Right atrium auricular region (tissue), 2 donors: ENCODE measurements around the gene GTF3C5. TPM values are rescaled to one million over a fixed set of nuclear protein-coding genes. Genes with fewer than 3 reads are reported as not detected.
"Not testable (repeated sequence)": the region's sequence is repeated elsewhere in the genome, so short reads cannot be mapped to it uniquely, and the experiment has no call there.

Experiments used
- DNase-seq: peaks from one replicate; pipeline ENCODE4 v3.0.0-alpha.2; 2019; ENCODE audit warnings: low spot score
- H3K27ac ChIP-seq, 2 donors: fragments of 200-600 bp; sonication (generic); 1 replicate in 1 of 2; 2 replicates in 1 of 2; pipeline ENCODE4 v1.5.1; 2016 to 2019
- H3K27me3 ChIP-seq, 2 donors: fragments of 200-600 bp; sonication (generic); one replicate each; pipeline versions ENCODE4 v1.5.1 to v1.6.0; 2017 to 2019
- H3K36me3 ChIP-seq: fragments of 200-600 bp; sonication (generic); one replicate; pipeline ENCODE4 v1.5.1; 2016
- H3K4me1 ChIP-seq, 2 donors: fragments of 200-600 bp; sonication (generic); one replicate each; pipeline versions ENCODE4 v1.5.1 to v1.6.0; 2017 to 2019
- H3K4me3 ChIP-seq, 2 donors: fragments of 200-600 bp; sonication (generic); 1 replicate in 1 of 2; 2 replicates in 1 of 2; pipeline ENCODE4 v1.5.1; 2017 to 2019; ENCODE audit warnings: mild to moderate bottlenecking in 1 of 2, moderate library complexity in 1 of 2
- H3K9me3 ChIP-seq, 2 donors: fragments of 200-600 bp; sonication (generic); one replicate each; pipeline ENCODE4 v1.5.1; 2019
- total RNA-seq, 2 donors: library from RNA; depleted of rRNA; stranded (reverse); fragments of >200 nt; gene quantifications; one replicate each; pipeline ENCODE4 v1.1.0, GENCODE V29; 2016
- TF ChIP-seq, protein P1 (sequence below), 2 donors: fragments of 200-600 bp; sonication (generic); IDR thresholded peaks; one replicate each; pipeline ENCODE4 v1.5.1; 2019; ENCODE audit warnings: antibody characterized with exemption in 2 of 2

Gene GTF3C5
- total RNA-seq, 2 donors from 2014 or later, result 30.5 to 31.1 TPM

DNA sequence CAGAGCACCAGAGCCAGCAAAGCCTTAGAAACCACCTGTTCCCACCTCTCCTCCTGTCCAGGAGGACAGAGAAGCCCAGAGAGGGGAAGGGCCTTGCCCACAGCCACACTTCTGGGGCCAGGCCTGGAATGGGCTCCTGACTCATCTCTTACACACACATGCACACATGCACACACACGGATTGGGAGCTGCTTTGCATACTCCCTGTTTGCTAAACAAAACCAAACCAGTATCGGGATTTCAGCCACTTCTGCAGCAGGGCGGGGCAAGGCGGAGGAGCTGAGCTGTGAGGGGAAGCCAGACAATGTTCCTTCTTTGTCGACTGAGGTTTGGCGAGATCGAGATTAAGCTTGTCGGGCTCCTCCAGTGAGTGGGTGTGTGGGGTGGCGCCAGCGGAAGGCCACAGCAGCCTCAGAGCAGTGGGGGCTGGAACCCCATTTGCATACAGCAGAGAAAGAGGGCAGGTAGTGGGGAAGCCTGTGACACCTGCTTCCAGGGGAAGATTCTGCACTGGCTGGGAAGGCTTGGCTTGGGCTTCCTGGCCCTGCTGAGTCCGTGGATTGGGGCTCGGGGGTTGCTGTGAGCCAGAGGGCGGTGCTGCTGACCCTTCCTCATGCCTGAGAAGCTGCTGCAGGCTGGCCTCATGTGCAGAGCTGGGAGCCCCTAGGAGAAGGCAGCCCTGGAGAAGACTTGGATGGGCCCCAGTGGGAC, 36.2 kb upstream of the GTF3C5 start:
- no peak for DNase-seq
- TF ChIP-seq, protein P1, sequence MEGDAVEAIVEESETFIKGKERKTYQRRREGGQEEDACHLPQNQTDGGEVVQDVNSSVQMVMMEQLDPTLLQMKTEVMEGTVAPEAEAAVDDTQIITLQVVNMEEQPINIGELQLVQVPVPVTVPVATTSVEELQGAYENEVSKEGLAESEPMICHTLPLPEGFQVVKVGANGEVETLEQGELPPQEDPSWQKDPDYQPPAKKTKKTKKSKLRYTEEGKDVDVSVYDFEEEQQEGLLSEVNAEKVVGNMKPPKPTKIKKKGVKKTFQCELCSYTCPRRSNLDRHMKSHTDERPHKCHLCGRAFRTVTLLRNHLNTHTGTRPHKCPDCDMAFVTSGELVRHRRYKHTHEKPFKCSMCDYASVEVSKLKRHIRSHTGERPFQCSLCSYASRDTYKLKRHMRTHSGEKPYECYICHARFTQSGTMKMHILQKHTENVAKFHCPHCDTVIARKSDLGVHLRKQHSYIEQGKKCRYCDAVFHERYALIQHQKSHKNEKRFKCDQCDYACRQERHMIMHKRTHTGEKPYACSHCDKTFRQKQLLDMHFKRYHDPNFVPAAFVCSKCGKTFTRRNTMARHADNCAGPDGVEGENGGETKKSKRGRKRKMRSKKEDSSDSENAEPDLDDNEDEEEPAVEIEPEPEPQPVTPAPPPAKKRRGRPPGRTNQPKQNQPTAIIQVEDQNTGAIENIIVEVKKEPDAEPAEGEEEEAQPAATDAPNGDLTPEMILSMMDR (IDR thresholded peaks at IDR 0.05), result no peak
- H3K9me3 ChIP-seq, result no peaks in the 10 kb centered on the region
- no peak overlapping the region for H3K4me3 ChIP-seq
- H3K36me3 ChIP-seq, result no peaks in the 10 kb centered on the region
- H3K4me1 ChIP-seq, result no peaks in the 10 kb centered on the region
- no peaks in the 10 kb centered on the region for H3K27me3 ChIP-seq
- no peak overlapping the region for H3K27ac ChIP-seq

DNA sequence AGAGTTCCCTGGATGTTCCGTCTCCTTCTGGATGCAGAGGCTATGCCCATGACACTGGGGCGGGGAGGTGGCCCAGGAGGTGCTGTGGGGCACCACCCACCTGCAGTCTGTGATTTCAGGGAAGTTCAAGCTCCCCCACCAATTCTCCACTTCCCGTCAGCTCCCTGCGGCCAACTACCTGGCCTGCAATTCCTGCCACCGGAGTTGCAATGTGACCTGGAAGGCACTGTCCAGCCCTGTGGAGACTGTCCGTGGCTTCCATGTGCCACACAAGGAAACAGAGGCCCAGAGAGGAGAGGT, 35.7 kb upstream of the GTF3C5 start:
- TF ChIP-seq, protein P1 (IDR thresholded peaks at IDR 0.05), result no peak
- H3K4me3 ChIP-seq, result no peak overlapping the region
- H3K27me3 ChIP-seq, result no peaks in the 10 kb centered on the region
- no peak overlapping the region for H3K27ac ChIP-seq
- no peaks in the 10 kb centered on the region for H3K4me1 ChIP-seq
- H3K36me3 ChIP-seq, result no peaks in the 10 kb centered on the region
- H3K9me3 ChIP-seq, result no peaks in the 10 kb centered on the region
- DNase-seq, result no peak

DNA sequence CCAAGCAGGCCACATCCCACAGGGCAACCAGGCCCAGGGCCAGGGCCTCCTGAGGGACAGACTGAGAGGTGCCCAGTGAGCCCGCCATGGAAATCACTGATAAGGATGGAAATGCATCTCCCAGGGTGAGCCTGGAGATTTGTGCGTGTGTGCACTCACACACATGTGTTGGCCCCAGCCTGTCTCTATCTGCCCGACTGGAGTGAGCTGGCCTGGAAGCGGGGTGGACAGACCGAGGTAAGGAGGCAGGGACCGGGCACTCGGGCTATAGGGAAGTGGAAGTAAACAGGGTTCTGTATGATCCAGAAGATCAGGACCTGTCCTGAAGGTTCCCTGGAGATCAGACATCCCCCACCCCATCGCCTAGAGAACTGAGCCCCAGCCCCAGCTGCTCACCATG, 34.9 kb upstream of the GTF3C5 start:
- H3K9me3 ChIP-seq, result no peaks in the 10 kb centered on the region
- no peaks in the 10 kb centered on the region for H3K4me1 ChIP-seq
- no peak overlapping the region for H3K4me3 ChIP-seq
- no peaks in the 10 kb centered on the region for H3K27me3 ChIP-seq
- H3K27ac ChIP-seq, result no peak overlapping the region
- no peaks in the 10 kb centered on the region for H3K36me3 ChIP-seq
- TF ChIP-seq, protein P1 (IDR thresholded peaks at IDR 0.05), result no peak
- DNase-seq, result no peak

DNA sequence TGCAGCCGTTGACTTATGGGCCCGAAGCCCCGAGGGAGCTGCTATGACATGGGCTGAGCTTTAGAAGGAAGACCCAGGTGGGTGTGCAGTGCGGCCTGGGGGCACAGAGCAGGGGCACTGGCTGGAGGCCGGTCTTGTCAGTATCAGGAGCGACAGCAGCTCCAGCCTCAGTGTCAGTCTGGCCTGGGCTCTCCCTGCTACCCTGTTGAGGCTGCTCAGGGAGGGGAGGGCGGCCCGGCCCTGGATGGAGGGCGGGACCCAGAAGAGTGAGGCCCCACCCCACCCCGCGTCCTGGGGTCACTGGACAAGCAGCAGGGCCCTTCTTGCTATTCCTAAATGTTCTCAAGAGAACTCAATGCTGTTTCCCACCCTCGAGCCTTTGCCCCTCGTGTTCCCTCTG, 34.3 kb upstream of the GTF3C5 start:
- Histone ChIP-seq H3K9me3 (no peaks in the 10 kb centered on the region), H3K36me3 (no peaks in the 10 kb centered on the region), H3K4me3 (no peak overlapping the region), H3K4me1 (no peaks in the 10 kb centered on the region), H3K27ac (no peak overlapping the region), H3K27me3 (no peaks in the 10 kb centered on the region)
- TF ChIP-seq, protein P1 (IDR thresholded peaks at IDR 0.05), result no peak
- no peak for DNase-seq

DNA sequence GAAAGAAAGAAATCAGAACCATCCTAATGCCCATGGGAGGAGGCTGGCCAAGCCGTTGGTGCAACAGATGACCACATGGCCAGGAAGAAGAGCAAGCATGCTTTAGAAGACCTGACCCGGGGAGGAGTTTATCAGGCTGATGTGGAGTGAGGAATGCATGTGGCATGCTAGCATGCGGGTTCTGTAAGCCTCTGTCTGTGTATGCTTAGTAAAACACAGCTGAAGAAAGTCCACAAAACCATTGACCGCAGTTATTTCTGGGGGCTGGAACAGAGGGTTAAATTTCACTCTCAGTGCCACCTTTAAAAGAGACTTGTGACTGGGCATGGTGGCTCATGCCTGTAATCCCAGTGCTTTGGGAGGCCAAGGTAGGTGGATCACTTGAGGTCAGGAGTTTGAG, 33.2 kb upstream of the GTF3C5 start:
- TF ChIP-seq, protein P1 (IDR thresholded peaks at IDR 0.05), result no peak
- no peaks in the 10 kb centered on the region for H3K27me3 ChIP-seq

DNA sequence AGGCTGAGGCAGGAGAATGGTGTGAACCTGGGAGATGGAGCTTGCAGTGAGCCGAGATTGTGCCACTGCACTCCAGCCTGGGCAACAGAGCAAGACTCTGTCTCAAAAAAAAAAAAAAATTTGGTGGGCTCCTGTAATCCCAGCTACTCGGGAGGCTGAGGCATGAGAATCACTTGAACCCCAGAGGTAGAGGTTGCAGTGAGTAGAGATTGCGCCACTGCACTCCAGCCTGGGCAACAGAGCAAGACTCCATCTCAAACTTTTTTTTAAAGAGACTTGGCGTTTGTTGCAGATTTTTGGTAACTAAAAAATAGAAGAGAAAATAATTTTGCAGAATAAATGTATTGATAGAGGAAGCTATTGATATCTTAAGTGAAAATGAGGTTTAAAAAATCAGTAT, 32.6 kb upstream of the GTF3C5 start:
- not testable (repeated sequence) for H3K4me1 ChIP-seq, H3K27me3 ChIP-seq, H3K27ac ChIP-seq, DNase-seq, H3K4me3 ChIP-seq, H3K9me3 ChIP-seq, H3K36me3 ChIP-seq

More for the DNA sequence above, 33.2 kb upstream of the GTF3C5 start:
- Histone ChIP-seq H3K4me1 (no peaks in the 10 kb centered on the region), H3K9me3 (no peaks in the 10 kb centered on the region), H3K4me3 (no peak overlapping the region), H3K27ac (no peak overlapping the region), H3K36me3 (no peaks in the 10 kb centered on the region)
- DNase-seq, result no peak
